SK-N-SH (cell line): ENCODE measurements around the gene SYTL5. TPM values are rescaled to one million over a fixed set of nuclear protein-coding genes. Genes with fewer than 3 reads are reported as not detected.

Experiments
- CTCF ChIA-PET: fragments of 300-600, 350-600 bp; formaldehyde crosslinking; extraction: SDS; loops from one replicate; lab custom pipeline; 2021; lab: Yijun Ruan, JAX
- POLR2A ChIA-PET: fragments of 350-600 bp; sonication (Branson Sonifier 250); formaldehyde crosslinking; extraction: SDS; loops from one replicate; lab custom pipeline; 2020; ENCODE audit warnings: antibody characterized with exemption, inconsistent platforms; lab: Yijun Ruan, JAX
- DNase-seq: peaks from one replicate; pipeline ENCODE4 v3.0.0; 2012
- H2AFZ ChIP-seq: fragments of 200-600 bp; sonication (generic); 2 replicates; pipeline ENCODE4 v1.8.1; 2016; ENCODE audit warnings: antibody characterized with exemption, mild to moderate bottlenecking, low read depth
- H3F3A ChIP-seq: fragments of 200-600 bp; sonication (generic); replicated peaks from 2 replicates; pipeline ENCODE3; 2016; ENCODE audit warnings: antibody characterized with exemption, mild to moderate bottlenecking; ENCODE audit not compliant: insufficient read depth
- H3K27ac ChIP-seq, 2 experiments: fragments of 200-500 bp in 1 of 2; fragments of 200-600 bp in 1 of 2; sonication (Bioruptor generic) in 1 of 2; sonication (generic), shearing (Covaris generic) in 1 of 2; 2 replicates each; pipeline versions ENCODE4 v1.5.1 to v1.6.1; 2014 to 2016; ENCODE audit warnings: low read depth in 2 of 2, inconsistent platforms in 1 of 2, low read length in 1 of 2, mild to moderate bottlenecking in 1 of 2, mixed read lengths in 1 of 2
- H3K27me3 ChIP-seq: fragments of 200-600 bp; sonication (generic), shearing (Covaris generic); 2 replicates; pipeline ENCODE4 v1.6.1; 2016; ENCODE audit warnings: mixed run types; ENCODE audit not compliant: insufficient read depth
- H3K36me3 ChIP-seq, 2 experiments: fragments of 200-500 bp in 1 of 2; fragments of 200-600 bp in 1 of 2; sonication (Bioruptor generic) in 1 of 2; sonication (generic) in 1 of 2; replicated peaks in 1 of 2; 2 replicates each; pipeline versions ENCODE3 to v1.5.1; 2014 to 2016; ENCODE audit warnings: low read length in 1 of 2, mild to moderate bottlenecking in 1 of 2; ENCODE audit not compliant: insufficient read depth in 2 of 2, control insufficient read depth in 1 of 2
- H3K4me1 ChIP-seq, 2 experiments: fragments of 200-500 bp in 1 of 2; fragments of 200-600 bp in 1 of 2; sonication (Bioruptor generic) in 1 of 2; sonication (generic), shearing (Covaris generic) in 1 of 2; 2 replicates each; pipeline versions ENCODE4 v1.5.1 to v1.6.1; 2014 to 2016; ENCODE audit warnings: low read depth in 1 of 2, low read length in 1 of 2, mixed run types in 1 of 2; ENCODE audit not compliant: insufficient read depth in 2 of 2, control insufficient read depth in 1 of 2
- H3K4me2 ChIP-seq: fragments of 200-600 bp; sonication (generic), shearing (Covaris generic); 2 replicates; pipeline ENCODE4 v1.6.1; 2017; ENCODE audit warnings: mixed run types
- H3K4me3 ChIP-seq, 2 experiments: fragments of 200-500 bp in 1 of 2; fragments of 200-600 bp in 1 of 2; sonication (Bioruptor generic) in 1 of 2; sonication (generic), shearing (Covaris generic) in 1 of 2; 2 replicates each; pipeline versions ENCODE4 v1.5.1 to v1.8.1; 2014 to 2016; ENCODE audit warnings: low read depth in 2 of 2, inconsistent platforms in 1 of 2, low read length in 1 of 2, mild to moderate bottlenecking in 1 of 2, mixed read lengths in 1 of 2, moderate library complexity in 1 of 2
- H3K79me2 ChIP-seq: fragments of 200-600 bp; sonication (generic); 2 replicates; pipeline ENCODE4 v1.8.1; 2017; ENCODE audit warnings: mild to moderate bottlenecking; ENCODE audit not compliant: insufficient read depth
- H3K9ac ChIP-seq: fragments of 200-600 bp; sonication (generic); 2 replicates; pipeline ENCODE4 v1.6.1; 2017; ENCODE audit warnings: mixed run types
- H3K9me2 ChIP-seq: fragments of 200-600 bp; sonication (generic); 2 replicates; pipeline ENCODE4 v1.6.1; 2017; ENCODE audit warnings: mixed run types
- H3K9me3 ChIP-seq: fragments of 200-600 bp; sonication (generic); 2 replicates; pipeline ENCODE4 v1.6.1; 2017; ENCODE audit warnings: mixed run types, mild to moderate bottlenecking, moderate library complexity
- H4K20me1 ChIP-seq: fragments of 200-600 bp; sonication (generic); 2 replicates; pipeline ENCODE4 v1.6.1; 2017; ENCODE audit warnings: mild to moderate bottlenecking, mixed run types; ENCODE audit not compliant: insufficient read depth
- ELF1 ChIP-seq: IDR thresholded peaks from 2 replicates; pipeline ENCODE4 v1.4.0; 2012
- EP300 ChIP-seq, 2 experiments: IDR thresholded peaks; 2 replicates each; pipeline versions ENCODE4 v1.4.0 to v1.6.1; 2012; ENCODE audit warnings: borderline replicate concordance in 1 of 2, low read depth in 1 of 2, low read length in 1 of 2
- GABPA ChIP-seq: IDR thresholded peaks from 2 replicates; pipeline ENCODE4 v1.4.0; 2012; ENCODE audit warnings: low read depth, mild to moderate bottlenecking
- GATA2 ChIP-seq: sonication (generic); formaldehyde crosslinking; IDR thresholded peaks from 2 replicates; pipeline ENCODE4 v1.5.0; 2020; ENCODE audit warnings: mild to moderate bottlenecking, missing genetic modification reagents
- JUND ChIP-seq: IDR thresholded peaks from 2 replicates; pipeline ENCODE4 v1.4.0; 2012
- NRF1 ChIP-seq: IDR thresholded peaks from 2 replicates; pipeline ENCODE4 v1.6.1; 2012; ENCODE audit warnings: low read depth, mild to moderate bottlenecking, low read length
- POLR2AphosphoS5 ChIP-seq: IDR thresholded peaks from 2 replicates; pipeline ENCODE4 v1.6.1; 2012; ENCODE audit warnings: low read depth, low read length
- RCOR1 ChIP-seq: fragments of 150-350 bp; IDR thresholded peaks from 2 replicates; pipeline ENCODE4 v1.6.1; 2017; ENCODE audit warnings: antibody characterized with exemption, low read length
- TEAD4 ChIP-seq: IDR thresholded peaks from 2 replicates; pipeline ENCODE4 v1.4.0; 2012; ENCODE audit warnings: mild to moderate bottlenecking, borderline replicate concordance; ENCODE audit not compliant: insufficient read depth
- WGBS: methylation state at CpG from one replicate; pipeline ENCODE4 v1.1.6; 2017; ENCODE audit warnings: low lambda C conversion rate; 5-methylcytosine and 5-hydroxymethylcytosine counted together
- polyA plus RNA-seq, 3 experiments: library from polyadenylated mRNA; depleted of rRNA; stranded (reverse); fragments of >200 nt; gene quantifications; 2 replicates each; pipeline ENCODE4 v1.2.3, GENCODE V29; 2012
- TF ChIP-seq, protein P1 (sequence below): fragments of 200-600 bp; sonication (generic); IDR thresholded peaks from 2 replicates; pipeline ENCODE4 v1.6.1; 2017; ENCODE audit warnings: antibody characterized with exemption, mild to moderate bottlenecking, moderate library complexity
- TF ChIP-seq, protein P2 (sequence below): IDR thresholded peaks from 2 replicates; pipeline ENCODE4; 2012
- TF ChIP-seq, protein P3 (sequence below): fragments of 150-350 bp; IDR thresholded peaks from 2 replicates; pipeline ENCODE4 v1.6.1; 2016; ENCODE audit warnings: mild to moderate bottlenecking, low read depth, low read length
- TF ChIP-seq, protein P4 (sequence below): IDR thresholded peaks from 2 replicates; pipeline ENCODE4 v1.6.1; 2012; ENCODE audit warnings: mild to moderate bottlenecking, low read depth, low read length, moderate library complexity
- TF ChIP-seq, protein P5 (sequence below): IDR thresholded peaks from 2 replicates; pipeline ENCODE4 v1.4.0; 2012; ENCODE audit warnings: low read depth

Gene SYTL5
- polyA plus RNA-seq, 1 of the 3 experiments (the other 2 are of a cell fraction) = 0.74 TPM

DNA sequence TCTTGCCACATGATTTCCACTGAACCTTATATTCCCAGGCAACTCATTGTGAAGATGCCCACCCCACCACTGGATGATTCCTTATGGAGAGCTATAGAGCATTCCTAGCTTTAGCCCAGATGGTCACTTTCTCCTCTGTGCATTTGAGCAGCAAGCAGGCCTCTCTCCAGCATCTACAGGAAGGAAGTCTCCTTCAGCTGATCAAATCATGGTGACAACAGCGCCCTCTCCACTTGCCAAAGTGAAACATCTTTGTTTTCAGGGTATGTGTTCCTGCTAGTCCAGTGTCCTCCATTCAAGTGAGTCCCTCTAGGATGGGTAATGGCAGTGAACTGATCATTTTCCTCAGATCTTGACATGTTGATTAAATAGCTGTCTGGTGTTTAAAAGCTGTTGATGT lies 10.9 kb upstream of the SYTL5 start:
- no peak overlapping the region for H2AFZ ChIP-seq
- no peak overlapping the region for H3K27ac ChIP-seq
- H3K9ac ChIP-seq = no peak overlapping the region
- H3K4me3 ChIP-seq = no peak overlapping the region
- no peaks in the 10 kb centered on the region for H4K20me1 ChIP-seq
- ChIA-PET CTCF (no interaction called here), POLR2A (no interaction called here)
- no peak for DNase-seq
- H3K4me2 ChIP-seq = no peak overlapping the region
- H3F3A ChIP-seq = no peaks in the 10 kb centered on the region
- H3K4me1 ChIP-seq = no peaks in the 10 kb centered on the region
- H3K36me3 ChIP-seq = no peaks in the 10 kb centered on the region
- 0% methylated on average over 1 of the region's 1 CpG for WGBS
- H3K79me2 ChIP-seq = no peaks in the 10 kb centered on the region
- H3K27me3 ChIP-seq = peaks cover 12% of the 10 kb centered on the region; the same call in 1 of the 2 replicates
- no peak for TF ChIP-seq ELF1
- TF ChIP-seq, protein P1, sequence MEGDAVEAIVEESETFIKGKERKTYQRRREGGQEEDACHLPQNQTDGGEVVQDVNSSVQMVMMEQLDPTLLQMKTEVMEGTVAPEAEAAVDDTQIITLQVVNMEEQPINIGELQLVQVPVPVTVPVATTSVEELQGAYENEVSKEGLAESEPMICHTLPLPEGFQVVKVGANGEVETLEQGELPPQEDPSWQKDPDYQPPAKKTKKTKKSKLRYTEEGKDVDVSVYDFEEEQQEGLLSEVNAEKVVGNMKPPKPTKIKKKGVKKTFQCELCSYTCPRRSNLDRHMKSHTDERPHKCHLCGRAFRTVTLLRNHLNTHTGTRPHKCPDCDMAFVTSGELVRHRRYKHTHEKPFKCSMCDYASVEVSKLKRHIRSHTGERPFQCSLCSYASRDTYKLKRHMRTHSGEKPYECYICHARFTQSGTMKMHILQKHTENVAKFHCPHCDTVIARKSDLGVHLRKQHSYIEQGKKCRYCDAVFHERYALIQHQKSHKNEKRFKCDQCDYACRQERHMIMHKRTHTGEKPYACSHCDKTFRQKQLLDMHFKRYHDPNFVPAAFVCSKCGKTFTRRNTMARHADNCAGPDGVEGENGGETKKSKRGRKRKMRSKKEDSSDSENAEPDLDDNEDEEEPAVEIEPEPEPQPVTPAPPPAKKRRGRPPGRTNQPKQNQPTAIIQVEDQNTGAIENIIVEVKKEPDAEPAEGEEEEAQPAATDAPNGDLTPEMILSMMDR = peak; percentile 16; the same call in 1 of the 2 replicates
- H3K9me3 ChIP-seq = no peaks in the 10 kb centered on the region
- no peaks in the 10 kb centered on the region for H3K9me2 ChIP-seq

DNA sequence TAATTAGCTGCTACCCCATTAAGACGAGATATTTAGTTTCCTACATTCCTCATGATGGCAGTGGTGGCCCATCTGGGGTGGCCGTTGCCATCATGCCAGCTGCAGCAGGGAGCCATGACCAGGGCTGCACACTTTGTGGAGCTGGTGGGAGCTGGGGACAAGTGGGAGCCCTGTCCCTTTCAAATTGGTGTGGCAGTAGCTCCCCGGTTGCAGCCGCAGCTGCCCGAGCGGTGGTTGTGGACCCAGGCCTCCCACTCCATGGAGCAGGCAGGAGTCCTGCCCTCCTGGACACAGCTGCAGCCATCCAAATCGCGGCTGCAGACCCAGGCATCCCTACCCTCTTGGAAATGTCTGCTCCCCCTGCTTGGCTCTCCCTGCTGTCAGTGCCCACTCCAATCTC lies 9.3 kb upstream of the SYTL5 start:
- no peaks in the 10 kb centered on the region for H3K4me1 ChIP-seq
- ChIA-PET POLR2A (no interaction called here), CTCF (no interaction called here)
- 22% methylated on average over 6 of the region's 8 CpGs for WGBS
- H3K4me3 ChIP-seq = no peak overlapping the region
- no peak overlapping the region for H3K9ac ChIP-seq
- H3K9me2 ChIP-seq = no peaks in the 10 kb centered on the region
- H3K27ac ChIP-seq = no peak overlapping the region
- H3K36me3 ChIP-seq = no peaks in the 10 kb centered on the region
- H3K27me3 ChIP-seq = peaks cover 12% of the 10 kb centered on the region; the same call in 1 of the 2 replicates
- no peaks in the 10 kb centered on the region for H4K20me1 ChIP-seq
- TF ChIP-seq, protein P2, sequence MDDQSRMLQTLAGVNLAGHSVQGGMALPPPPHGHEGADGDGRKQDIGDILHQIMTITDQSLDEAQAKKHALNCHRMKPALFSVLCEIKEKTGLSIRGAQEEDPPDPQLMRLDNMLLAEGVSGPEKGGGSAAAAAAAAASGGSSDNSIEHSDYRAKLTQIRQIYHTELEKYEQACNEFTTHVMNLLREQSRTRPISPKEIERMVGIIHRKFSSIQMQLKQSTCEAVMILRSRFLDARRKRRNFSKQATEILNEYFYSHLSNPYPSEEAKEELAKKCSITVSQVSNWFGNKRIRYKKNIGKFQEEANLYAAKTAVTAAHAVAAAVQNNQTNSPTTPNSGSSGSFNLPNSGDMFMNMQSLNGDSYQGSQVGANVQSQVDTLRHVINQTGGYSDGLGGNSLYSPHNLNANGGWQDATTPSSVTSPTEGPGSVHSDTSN = no peak
- TF ChIP-seq EP300 (IDR thresholded peaks at IDR 0.05; ENCODE audit: borderline replicate concordance in 1 of 2, low read depth in 1 of 2, low read length in 1 of 2) = no peak
- TF ChIP-seq, protein P3, sequence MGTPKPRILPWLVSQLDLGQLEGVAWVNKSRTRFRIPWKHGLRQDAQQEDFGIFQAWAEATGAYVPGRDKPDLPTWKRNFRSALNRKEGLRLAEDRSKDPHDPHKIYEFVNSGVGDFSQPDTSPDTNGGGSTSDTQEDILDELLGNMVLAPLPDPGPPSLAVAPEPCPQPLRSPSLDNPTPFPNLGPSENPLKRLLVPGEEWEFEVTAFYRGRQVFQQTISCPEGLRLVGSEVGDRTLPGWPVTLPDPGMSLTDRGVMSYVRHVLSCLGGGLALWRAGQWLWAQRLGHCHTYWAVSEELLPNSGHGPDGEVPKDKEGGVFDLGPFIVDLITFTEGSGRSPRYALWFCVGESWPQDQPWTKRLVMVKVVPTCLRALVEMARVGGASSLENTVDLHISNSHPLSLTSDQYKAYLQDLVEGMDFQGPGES = no peak
- TF ChIP-seq NRF1 = no peak
- TF ChIP-seq, protein P4, sequence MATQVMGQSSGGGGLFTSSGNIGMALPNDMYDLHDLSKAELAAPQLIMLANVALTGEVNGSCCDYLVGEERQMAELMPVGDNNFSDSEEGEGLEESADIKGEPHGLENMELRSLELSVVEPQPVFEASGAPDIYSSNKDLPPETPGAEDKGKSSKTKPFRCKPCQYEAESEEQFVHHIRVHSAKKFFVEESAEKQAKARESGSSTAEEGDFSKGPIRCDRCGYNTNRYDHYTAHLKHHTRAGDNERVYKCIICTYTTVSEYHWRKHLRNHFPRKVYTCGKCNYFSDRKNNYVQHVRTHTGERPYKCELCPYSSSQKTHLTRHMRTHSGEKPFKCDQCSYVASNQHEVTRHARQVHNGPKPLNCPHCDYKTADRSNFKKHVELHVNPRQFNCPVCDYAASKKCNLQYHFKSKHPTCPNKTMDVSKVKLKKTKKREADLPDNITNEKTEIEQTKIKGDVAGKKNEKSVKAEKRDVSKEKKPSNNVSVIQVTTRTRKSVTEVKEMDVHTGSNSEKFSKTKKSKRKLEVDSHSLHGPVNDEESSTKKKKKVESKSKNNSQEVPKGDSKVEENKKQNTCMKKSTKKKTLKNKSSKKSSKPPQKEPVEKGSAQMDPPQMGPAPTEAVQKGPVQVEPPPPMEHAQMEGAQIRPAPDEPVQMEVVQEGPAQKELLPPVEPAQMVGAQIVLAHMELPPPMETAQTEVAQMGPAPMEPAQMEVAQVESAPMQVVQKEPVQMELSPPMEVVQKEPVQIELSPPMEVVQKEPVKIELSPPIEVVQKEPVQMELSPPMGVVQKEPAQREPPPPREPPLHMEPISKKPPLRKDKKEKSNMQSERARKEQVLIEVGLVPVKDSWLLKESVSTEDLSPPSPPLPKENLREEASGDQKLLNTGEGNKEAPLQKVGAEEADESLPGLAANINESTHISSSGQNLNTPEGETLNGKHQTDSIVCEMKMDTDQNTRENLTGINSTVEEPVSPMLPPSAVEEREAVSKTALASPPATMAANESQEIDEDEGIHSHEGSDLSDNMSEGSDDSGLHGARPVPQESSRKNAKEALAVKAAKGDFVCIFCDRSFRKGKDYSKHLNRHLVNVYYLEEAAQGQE = no peak
- TF ChIP-seq GATA2 (CRISPR knock-in tag) = no peak
- TF ChIP-seq JUND = no peak
- no peak for TF ChIP-seq RCOR1
- TF ChIP-seq TEAD4 = no peak
- no peak for TF ChIP-seq POLR2AphosphoS5
- TF ChIP-seq, protein P5, sequence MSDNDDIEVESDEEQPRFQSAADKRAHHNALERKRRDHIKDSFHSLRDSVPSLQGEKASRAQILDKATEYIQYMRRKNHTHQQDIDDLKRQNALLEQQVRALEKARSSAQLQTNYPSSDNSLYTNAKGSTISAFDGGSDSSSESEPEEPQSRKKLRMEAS = no peak
- no peak for TF ChIP-seq GABPA
- H3F3A ChIP-seq = no peaks in the 10 kb centered on the region
- H3K9me3 ChIP-seq = no peaks in the 10 kb centered on the region
- H2AFZ ChIP-seq = no peak overlapping the region
- H3K79me2 ChIP-seq = no peaks in the 10 kb centered on the region
- no peak overlapping the region for H3K4me2 ChIP-seq
- DNase-seq = no peak
